K562 (cell line): ENCODE data around the gene HCN4. TPM values are rescaled to one million over a fixed set of nuclear protein-coding genes. Genes with fewer than 3 reads are reported as not detected.

Source experiments
- ATAC-seq: fragments of 200-7000 bp; cut with Tn5 transposase; 3 replicates; pipeline ENCODE4 v1.9.1; 2020; ENCODE audit warnings: moderate library complexity
- BruUV-seq: library from RNA; stranded (reverse); fragments of 400-500 nt; replicated peaks from 2 replicates; lab custom pipeline; 2021; lab: Mats Ljungman, UMichigan
- CTCF ChIA-PET: fragments of 300-600 bp; formaldehyde crosslinking; extraction: SDS; loops from one replicate; lab custom pipeline; 2021; ENCODE audit warnings: low intra/inter-chr PET ratio; lab: Yijun Ruan, JAX
- POLR2A ChIA-PET: fragments of 300-600, 350-650 bp; sonication (Branson Sonifier 250); formaldehyde crosslinking; extraction: SDS; loops from one replicate; lab custom pipeline; 2021; ENCODE audit warnings: antibody characterized with exemption, inconsistent platforms; lab: Yijun Ruan, JAX
- DNase-seq, 4 experiments: peaks; one replicate each; pipeline versions ENCODE4 v3.0.0 to v3.0.0-alpha.2; 2011 to 2018; ENCODE audit warnings: low spot score in 3 of 4, mixed read lengths in 3 of 4; ENCODE audit errors: extremely low read depth in 1 of 4
- FAIRE-seq: peaks from 2 replicates; lab custom pipeline; 2011; peaks lifted over from hg19 to GRCh38; lab: Jason Lieb, UNC
- H2AFZ ChIP-seq: 2 replicates; pipeline ENCODE4 v1.6.0; 2011; ENCODE audit warnings: low read depth, low read length, control low read depth, inconsistent platforms
- H3K27ac ChIP-seq: fragments of 200-600 bp; 3 replicates; pipeline ENCODE4 v1.8.0; 2011; ENCODE audit warnings: low read depth, mild to moderate bottlenecking, control low read depth, inconsistent platforms, low read length, moderate library complexity, mixed read lengths; ENCODE audit errors: extremely low read depth
- H3K27me3 ChIP-seq, 2 experiments: fragments of 300-600 bp in 1 of 2; 2 replicates in 1 of 2; 3 replicates in 1 of 2; pipeline versions ENCODE4 v1.6.0 to v1.8.0; 2011; ENCODE audit warnings: inconsistent platforms in 2 of 2, low read length in 2 of 2, mild to moderate bottlenecking in 1 of 2, mixed read lengths in 1 of 2, moderate library complexity in 1 of 2; ENCODE audit not compliant: control insufficient read depth in 2 of 2, insufficient read depth in 2 of 2
- H3K36me3 ChIP-seq: fragments of 300-600 bp; 3 replicates; pipeline ENCODE4 v1.8.0; 2011; ENCODE audit warnings: mild to moderate bottlenecking, low read length, inconsistent platforms; ENCODE audit not compliant: control insufficient read depth, insufficient read depth
- H3K4me1 ChIP-seq, 2 experiments: fragments of 200-600 bp in 1 of 2; replicated peaks in 1 of 2; 2 replicates in 1 of 2; 3 replicates in 1 of 2; pipeline versions ENCODE4 v1.5.1 to v1.8.0; 2011; ENCODE audit warnings: inconsistent platforms in 2 of 2, low read length in 2 of 2, mild to moderate bottlenecking in 1 of 2, mixed read lengths in 1 of 2, moderate library complexity in 1 of 2; ENCODE audit not compliant: control insufficient read depth in 2 of 2, insufficient read depth in 2 of 2
- H3K4me2 ChIP-seq: 2 replicates; pipeline ENCODE4 v1.6.1; 2011; ENCODE audit warnings: low read length, control low read depth, inconsistent platforms, mixed read lengths; ENCODE audit not compliant: insufficient read depth
- H3K4me3 ChIP-seq: fragments of 200-600 bp; sonication (generic), shearing (Covaris generic); 2 replicates; pipeline ENCODE4 v1.5.1; 2016; ENCODE audit warnings: control low read depth, inconsistent platforms
- H3K79me2 ChIP-seq: fragments of 200-600 bp; 3 replicates; pipeline ENCODE4 v1.8.0; 2011; ENCODE audit warnings: low read length, inconsistent platforms; ENCODE audit not compliant: control insufficient read depth, insufficient read depth
- H3K9ac ChIP-seq, 2 experiments: 2 replicates each; pipeline versions ENCODE4 v1.6.0 to v1.6.1; 2011; ENCODE audit warnings: low read depth in 2 of 2, low read length in 2 of 2, control low read depth in 1 of 2, inconsistent platforms in 1 of 2, mild to moderate bottlenecking in 1 of 2, mixed read lengths in 1 of 2; ENCODE audit not compliant: insufficient read depth in 1 of 2
- H3K9me1 ChIP-seq: one replicate; pipeline ENCODE4 v1.6.0; 2011; ENCODE audit warnings: inconsistent platforms, mild to moderate bottlenecking, low read length, moderate library complexity; ENCODE audit not compliant: control insufficient read depth, insufficient read depth
- H3K9me3 ChIP-seq: replicated peaks from 2 replicates; pipeline ENCODE4 v1.5.1; 2011; ENCODE audit warnings: low read depth, low read length, inconsistent platforms; ENCODE audit not compliant: control insufficient read depth, insufficient read depth
- H4K20me1 ChIP-seq: replicated peaks from 2 replicates; pipeline ENCODE4 v1.6.1; 2011; ENCODE audit warnings: low read length, inconsistent platforms, mixed read lengths; ENCODE audit not compliant: control insufficient read depth, insufficient read depth
- CEBPB ChIP-seq: fragments of 450-650 bp; IDR thresholded peaks from 2 replicates; pipeline ENCODE4 v1.6.1; 2016; ENCODE audit warnings: missing genetic modification characterization, missing compliant biosample characterization
- ESRRB ChIP-seq: fragments of 250-450 bp; sonication (Bioruptor Pico); IDR thresholded peaks from 2 replicates; pipeline ENCODE4 v1.5.0; 2020; ENCODE audit warnings: mild to moderate bottlenecking, moderate library complexity, borderline replicate concordance
- FOS ChIP-seq: IDR thresholded peaks from 3 replicates; pipeline ENCODE4 v1.6.1; 2011; ENCODE audit not compliant: insufficient read length; ENCODE audit errors: extremely low read depth
- GTF2F1 ChIP-seq: IDR thresholded peaks from 2 replicates; pipeline ENCODE4 v1.6.1; 2011; ENCODE audit warnings: low read depth, low read length, improper control_type of control experiment
- JUNB ChIP-seq: fragments of 450-650 bp; formaldehyde crosslinking; conservative IDR thresholded peaks from 2 replicates; pipeline ENCODE4 v1.4.0; 2020; ENCODE audit warnings: mild to moderate bottlenecking
- RAD21 ChIP-seq, 2 experiments: fragments of 250-450 bp in 1 of 2; fragments of 450-650 bp in 1 of 2; sonication (Bioruptor Pico) in 1 of 2; formaldehyde crosslinking in 1 of 2; IDR thresholded peaks in 1 of 2; conservative IDR thresholded peaks in 1 of 2; 2 replicates each; pipeline versions ENCODE4 v1.4.0 to v1.8.0; 2020 to 2022; ENCODE audit warnings: mild to moderate bottlenecking in 2 of 2, moderate library complexity in 1 of 2
- ZNF282 ChIP-seq: sonication (generic); formaldehyde crosslinking; IDR thresholded peaks from 2 replicates; pipeline ENCODE4 v1.8.1; 2023; ENCODE audit warnings: missing genetic modification reagents
- ZNF586 ChIP-seq: fragments of 450-650 bp; formaldehyde crosslinking; conservative IDR thresholded peaks from 2 replicates; pipeline ENCODE4 v1.4.0; 2020; ENCODE audit warnings: mild to moderate bottlenecking, moderate library complexity
- WGBS: fragments of 100-300 bp; shearing (Covaris generic); methylation state at CpG from one replicate; pipeline ENCODE4 v1.1.6; 2016; ENCODE audit warnings: low coverage, mixed read lengths; ENCODE audit not compliant: insufficient coverage; ENCODE audit errors: missing lambda C conversion rate; 5-methylcytosine and 5-hydroxymethylcytosine counted together
- in situ Hi-C: fragments of 300-500 bp; cut with MboI; formaldehyde crosslinking; loops from 4 replicates; pipeline ENCODE4 v1.15.0; 2018; ENCODE audit warnings: inconsistent platforms, mixed read lengths
- intact Hi-C: fragments of 100-400 bp; cut with micrococcal nuclease; formaldehyde crosslinking; loops from 2 replicates; pipeline ENCODE4 v1.14.2; 2022
- polyA plus RNA-seq, 8 experiments: library from polyadenylated mRNA; depleted of rRNA in 4 of 8; stranded (reverse) in 5 of 8; unstranded in 3 of 8; fragments of >200 nt; fragmentation: Nextera tagmentation in 2 of 8; fragmentation: Illumina TruSeq in 1 of 8; extraction: Ambion mirVana in 2 of 8; extraction: Trizol in 1 of 8; gene quantifications; 2 replicates each; pipeline versions ENCODE4 v1.2.1 to v1.2.3, GENCODE V29; 2011 to 2014; ENCODE audit warnings: inconsistent platforms in 1 of 8, missing spikeins in 1 of 8
- total RNA-seq, 7 experiments: library from RNA; depleted of rRNA in 6 of 7; stranded (reverse); fragments of >200 nt in 6 of 7; fragmentation: Illumina TruSeq in 2 of 7; extraction: Trizol in 2 of 7; gene quantifications; 2 replicates each; pipeline versions ENCODE4 v1.2.1 to v1.2.3, GENCODE V29; 2011 to 2021; ENCODE audit warnings: low replicate concordance in 1 of 7

Gene HCN4
- total and polyA plus RNA-seq, 9 of the 15 experiments (the other 6 are each of a cell fraction or from before 2014, with no cell fraction given) = not detected

- no peak for FAIRE-seq
- ChIA-PET POLR2A (interaction anchor here (1.1 kb wide), 1 partner anchor 12 kb away, joined by 3 read pairs; no protein-coding TSS in a partner anchor), CTCF (no interaction called here)
- H3K9me1 ChIP-seq = no peaks in the 10 kb centered on the region
- in situ Hi-C loops (no loop called here), intact Hi-C loops (no loop called here)
- BruUV-seq = no TSS peak
- ATAC-seq = no peak
- DNase-seq = no peak
- no peak overlapping the region for H3K9ac ChIP-seq
- H3K79me2 ChIP-seq = no peaks in the 10 kb centered on the region
- no peak overlapping the region for H3K4me3 ChIP-seq
- WGBS = 0% methylated on average over 1 of the region's 1 CpG
- no peaks in the 10 kb centered on the region for H3K9me3 ChIP-seq
- H4K20me1 ChIP-seq = no peaks in the 10 kb centered on the region
- H3K36me3 ChIP-seq = no peaks in the 10 kb centered on the region
- peaks cover 7 to 14% of the 10 kb centered on the region in 2 experiments for H3K27me3 ChIP-seq
- TF ChIP-seq JUNB (CRISPR knock-in tag) (no peak), FOS (no peak), ZNF282 (no peak), ZNF586 (CRISPR knock-in tag) (no peak), RAD21 (CRISPR knock-in tag; conservative IDR thresholded peaks at IDR 0.05 in 1 of 2, IDR thresholded peaks at IDR 0.05 in 1 of 2) (no peak), CEBPB (no peak), ESRRB (no peak), GTF2F1 (no peak)
- H3K27ac ChIP-seq = no peak overlapping the region
- no peak overlapping the region for H2AFZ ChIP-seq
- H3K4me2 ChIP-seq = no peak overlapping the region
- no peaks in the 10 kb centered on the region for H3K4me1 ChIP-seq
Measured at GRCh38 chr15:73291441-73291840, 77.3 kb downstream of the HCN4 start.
